SK-N-SH treated with all-trans-retinoic acid at 6 μM for 48 hours (cell line): ENCODE data around the gene DPEP1.

Experiments
- ARNTL ChIP-seq: fragments of 450-650 bp; formaldehyde crosslinking; IDR thresholded peaks from 2 replicates; pipeline ENCODE4 v1.5.0; 2020; ENCODE audit warnings: low read depth, mild to moderate bottlenecking, moderate library complexity, borderline replicate concordance
- CSRNP3 ChIP-seq: fragments of 250-450 bp; sonication (Bioruptor Pico); IDR thresholded peaks from 2 replicates; pipeline ENCODE4 v1.5.1; 2021; ENCODE audit warnings: mild to moderate bottlenecking, moderate library complexity
- PATZ1 ChIP-seq: fragments of 250-450 bp; sonication (Bioruptor Pico); IDR thresholded peaks from 2 replicates; pipeline ENCODE4 v1.8.0; 2020; ENCODE audit warnings: mild to moderate bottlenecking, moderate library complexity, borderline replicate concordance
- PPARA ChIP-seq: fragments of 250-450 bp; sonication (Bioruptor Pico); IDR thresholded peaks from 2 replicates; pipeline ENCODE4 v1.5.0; 2020; ENCODE audit warnings: mild to moderate bottlenecking, borderline replicate concordance
- RARB ChIP-seq: fragments of 250-450 bp; sonication (Bioruptor Pico); IDR thresholded peaks from 2 replicates; pipeline ENCODE4 v1.8.0; 2021; ENCODE audit warnings: mild to moderate bottlenecking, moderate library complexity
- TOX ChIP-seq: fragments of 250-450 bp; sonication (Bioruptor Pico); IDR thresholded peaks from 2 replicates; pipeline ENCODE4 v1.8.0; 2021; ENCODE audit warnings: mild to moderate bottlenecking, moderate library complexity, borderline replicate concordance
- ZFP3 ChIP-seq: fragments of 250-450 bp; sonication (Bioruptor Pico); IDR thresholded peaks from 2 replicates; pipeline ENCODE4 v1.5.0; 2020; ENCODE audit warnings: mild to moderate bottlenecking, moderate library complexity
- ZNF8 ChIP-seq: fragments of 450-650 bp; formaldehyde crosslinking; IDR thresholded peaks from 2 replicates; pipeline ENCODE4 v1.5.0; 2020; ENCODE audit warnings: mild to moderate bottlenecking, moderate library complexity
- TF ChIP-seq, protein P1 (sequence below): fragments of 250-450 bp; sonication (Bioruptor Pico); IDR thresholded peaks from 2 replicates; pipeline ENCODE4 v1.5.1; 2020; ENCODE audit warnings: low read depth, mild to moderate bottlenecking, moderate library complexity

- TF ChIP-seq TOX (CRISPR knock-in tag): no peak
- TF ChIP-seq PPARA (CRISPR knock-in tag): no peak
- TF ChIP-seq RARB (CRISPR knock-in tag): no peak
- TF ChIP-seq CSRNP3 (CRISPR knock-in tag): no peak
- TF ChIP-seq ZFP3 (CRISPR knock-in tag): no peak
- TF ChIP-seq PATZ1: no peak
- TF ChIP-seq, protein P1, sequence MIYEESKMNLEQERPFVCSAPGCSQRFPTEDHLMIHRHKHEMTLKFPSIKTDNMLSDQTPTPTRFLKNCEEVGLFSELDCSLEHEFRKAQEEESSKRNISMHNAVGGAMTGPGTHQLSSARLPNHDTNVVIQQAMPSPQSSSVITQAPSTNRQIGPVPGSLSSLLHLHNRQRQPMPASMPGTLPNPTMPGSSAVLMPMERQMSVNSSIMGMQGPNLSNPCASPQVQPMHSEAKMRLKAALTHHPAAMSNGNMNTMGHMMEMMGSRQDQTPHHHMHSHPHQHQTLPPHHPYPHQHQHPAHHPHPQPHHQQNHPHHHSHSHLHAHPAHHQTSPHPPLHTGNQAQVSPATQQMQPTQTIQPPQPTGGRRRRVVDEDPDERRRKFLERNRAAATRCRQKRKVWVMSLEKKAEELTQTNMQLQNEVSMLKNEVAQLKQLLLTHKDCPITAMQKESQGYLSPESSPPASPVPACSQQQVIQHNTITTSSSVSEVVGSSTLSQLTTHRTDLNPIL (CRISPR knock-in tag): no peak
- TF ChIP-seq ARNTL (CRISPR knock-in tag): no peak
- TF ChIP-seq ZNF8 (CRISPR knock-in tag): no peak
Measured at GRCh38 chr16:89613954-89614459, 565 bp downstream of the DPEP1 start.
